Chondrocyte (in vitro differentiated cells): Measurements from ENCODE around the gene BBS7. TPM values are rescaled to one million over a fixed set of nuclear protein-coding genes. Genes with fewer than 3 reads are reported as not detected.

Source experiments
- DNase-seq: peaks from one replicate; pipeline ENCODE4 v3.0.0; 2021; ENCODE audit warnings: mixed read lengths, low spot score
- H3K27ac Mint-ChIP-seq: one replicate; pipeline ENCODE4 v1.8.0; 2021; ENCODE audit warnings: mild to moderate bottlenecking, moderate library complexity, mixed read lengths; ENCODE audit not compliant: unreplicated experiment
- H3K27me3 Mint-ChIP-seq: 2 replicates; pipeline ENCODE4 v1.8.0; 2021; ENCODE audit warnings: low read depth, mixed read lengths
- H3K36me3 Mint-ChIP-seq: 2 replicates; pipeline ENCODE4 v1.8.0; 2021; ENCODE audit warnings: low read depth, mixed read lengths
- H3K4me1 Mint-ChIP-seq: 2 replicates; pipeline ENCODE4 v1.8.0; 2021; ENCODE audit warnings: low read depth, mild to moderate bottlenecking, mixed read lengths
- H3K4me3 Mint-ChIP-seq: one replicate; pipeline ENCODE4 v1.8.0; 2021; ENCODE audit warnings: mild to moderate bottlenecking, moderate library complexity, mixed read lengths; ENCODE audit not compliant: unreplicated experiment
- H3K9me3 Mint-ChIP-seq: 2 replicates; pipeline ENCODE4 v1.8.0; 2021; ENCODE audit warnings: low read depth, mixed read lengths
- CTCF ChIP-seq: fragments of 200-600 bp; sonication (generic); IDR thresholded peaks from 2 replicates; pipeline ENCODE4 v1.5.0; 2021; ENCODE audit warnings: antibody characterized with exemption, mild to moderate bottlenecking, moderate library complexity
- total RNA-seq: library from RNA; stranded (reverse); gene quantifications from 3 replicates; pipeline ENCODE4 v1.2.1, GENCODE V29; 2021

BBS7 gene
- total RNA-seq, 1 donor from 2014 or later, result 22.9 TPM

GRCh38 chr4:121898150-121898549, 27.9 kb upstream of the BBS7 start:
- H3K4me1 Mint-ChIP-seq, result no peaks in the 10 kb centered on the region
- peaks cover 22% of the 10 kb centered on the region for H3K27me3 Mint-ChIP-seq
- peaks cover 4% of the 10 kb centered on the region for H3K9me3 Mint-ChIP-seq
- TF ChIP-seq CTCF, result no peak
- H3K36me3 Mint-ChIP-seq, result peaks cover 4% of the 10 kb centered on the region
- no peak overlapping the region for H3K27ac Mint-ChIP-seq
- no peak for DNase-seq
- no peak overlapping the region for H3K4me3 Mint-ChIP-seq

- Mint-ChIP-seq H3K36me3 (peaks cover 4% of the 10 kb centered on the region), H3K4me3 (no peak overlapping the region), H3K27me3 (peaks cover 37% of the 10 kb centered on the region), H3K9me3 (peaks cover 8% of the 10 kb centered on the region), H3K27ac (no peak overlapping the region), H3K4me1 (peaks cover 6% of the 10 kb centered on the region)
- no peak for DNase-seq
- no peak for TF ChIP-seq CTCF
Observed at GRCh38 chr4:121888134-121888533, 17.9 kb upstream of the BBS7 start.

GRCh38 chr4:121885115-121885514, 14.8 kb upstream of the BBS7 start:
- no peak overlapping the region for H3K4me3 Mint-ChIP-seq
- H3K9me3 Mint-ChIP-seq, result peaks cover 8% of the 10 kb centered on the region
- H3K4me1 Mint-ChIP-seq, result peaks cover 6% of the 10 kb centered on the region
- no peak for TF ChIP-seq CTCF
- no peak overlapping the region for H3K27ac Mint-ChIP-seq
- H3K27me3 Mint-ChIP-seq, result peaks cover 40% of the 10 kb centered on the region
- peaks cover 5% of the 10 kb centered on the region for H3K36me3 Mint-ChIP-seq
- no peak for DNase-seq

GRCh38 chr4:121881158-121881557, 10.9 kb upstream of the BBS7 start:
- no peak for TF ChIP-seq CTCF
- H3K27ac Mint-ChIP-seq, result no peak overlapping the region
- H3K36me3 Mint-ChIP-seq, result peaks cover 2% of the 10 kb centered on the region

GRCh38 chr4:121879135-121879534, 8.9 kb upstream of the BBS7 start:
- Mint-ChIP-seq H3K4me1 (no peaks in the 10 kb centered on the region), H3K27me3 (peaks cover 31% of the 10 kb centered on the region), H3K4me3 (no peak overlapping the region), H3K27ac (no peak overlapping the region), H3K36me3 (peaks cover 2% of the 10 kb centered on the region), H3K9me3 (no peaks in the 10 kb centered on the region)
- no peak for DNase-seq
- TF ChIP-seq CTCF, result no peak

More at GRCh38 chr4:121881158-121881557, 10.9 kb upstream of the BBS7 start:
- Mint-ChIP-seq H3K27me3 (peaks cover 45% of the 10 kb centered on the region), H3K4me3 (no peak overlapping the region), H3K9me3 (no peaks in the 10 kb centered on the region), H3K4me1 (no peaks in the 10 kb centered on the region)
- no peak for DNase-seq
